Liver (tissue), 9 donors: ENCODE data around the gene SYPL1. TPM values are rescaled to one million over a fixed set of nuclear protein-coding genes. Genes with fewer than 3 reads are reported as not detected.

Experiments
- DNase-seq: peaks from one replicate; pipeline ENCODE4 v3.0.0-alpha.2; 2017; ENCODE audit warnings: low spot score
- H3K27ac ChIP-seq, 2 donors: one replicate each; pipeline ENCODE4 v1.7.0; 2013; ENCODE audit warnings: inconsistent platforms in 2 of 2, low read length in 2 of 2, control low read depth in 1 of 2, low read depth in 1 of 2, mild to moderate bottlenecking in 1 of 2
- H3K27me3 ChIP-seq, 4 donors: one replicate each; pipeline versions ENCODE4 v1.6.1 to v1.7.0; 2013; ENCODE audit warnings: low read length in 3 of 4, inconsistent platforms in 1 of 4, mild to moderate bottlenecking in 1 of 4, moderate library complexity in 1 of 4; ENCODE audit not compliant: control insufficient read depth in 4 of 4, insufficient read depth in 4 of 4
- H3K36me3 ChIP-seq, 4 donors: one replicate each; pipeline versions ENCODE4 v1.6.1 to v1.7.0; 2013; ENCODE audit warnings: low read length in 3 of 4, mild to moderate bottlenecking in 3 of 4, low read depth in 1 of 4, moderate library complexity in 1 of 4; ENCODE audit not compliant: control insufficient read depth in 4 of 4, insufficient read depth in 3 of 4
- H3K4me1 ChIP-seq, 4 donors: one replicate each; pipeline versions ENCODE4 v1.6.1 to v1.7.0; 2013; ENCODE audit warnings: low read length in 3 of 4, mild to moderate bottlenecking in 3 of 4, moderate library complexity in 1 of 4; ENCODE audit not compliant: control insufficient read depth in 4 of 4, insufficient read depth in 4 of 4
- H3K4me3 ChIP-seq, 3 donors: one replicate each; pipeline versions ENCODE4 v1.6.1 to v1.7.0; 2013; ENCODE audit warnings: low read length in 3 of 3, control low read depth in 1 of 3, low read depth in 1 of 3, mild to moderate bottlenecking in 1 of 3
- H3K9ac ChIP-seq, 2 donors: one replicate each; pipeline ENCODE4 v1.7.0; 2013; ENCODE audit warnings: low read length in 2 of 2, mild to moderate bottlenecking in 2 of 2, moderate library complexity in 2 of 2, control low read depth in 1 of 2, low read depth in 1 of 2
- H3K9me3 ChIP-seq, 4 donors: one replicate each; pipeline versions ENCODE4 v1.6.1 to v1.7.0; 2013; ENCODE audit warnings: low read length in 3 of 4; ENCODE audit not compliant: control insufficient read depth in 4 of 4
- ATF3 ChIP-seq: IDR thresholded peaks from 2 replicates; pipeline ENCODE4 v1.6.1; 2016; ENCODE audit warnings: antibody characterized with exemption
- EGR1 ChIP-seq, 2 donors: IDR thresholded peaks; 2 replicates each; pipeline ENCODE4 v1.6.1; 2016 to 2018; ENCODE audit warnings: antibody characterized with exemption in 2 of 2, low read depth in 2 of 2
- FOXA1 ChIP-seq: IDR thresholded peaks from 2 replicates; pipeline ENCODE4 v1.6.1; 2016; ENCODE audit warnings: antibody characterized with exemption
- FOXA2 ChIP-seq: IDR thresholded peaks from 2 replicates; pipeline ENCODE4 v1.6.1; 2016; ENCODE audit warnings: antibody characterized with exemption
- GABPA ChIP-seq, 2 donors: IDR thresholded peaks in 1 of 2; conservative IDR thresholded peaks in 1 of 2; 2 replicates each; pipeline ENCODE4 v1.6.1; 2016; ENCODE audit warnings: antibody characterized with exemption in 2 of 2, mild to moderate bottlenecking in 1 of 2, moderate library complexity in 1 of 2
- HNF4A ChIP-seq, 2 donors: conservative IDR thresholded peaks; 2 replicates each; pipeline ENCODE4 v1.6.1; 2016; ENCODE audit warnings: antibody characterized with exemption in 2 of 2, mild to moderate bottlenecking in 2 of 2
- HNF4G ChIP-seq: IDR thresholded peaks from 2 replicates; pipeline ENCODE4 v1.6.1; 2016; ENCODE audit warnings: antibody characterized with exemption
- JUND ChIP-seq, 2 donors: IDR thresholded peaks; 2 replicates each; pipeline ENCODE4 v1.6.1; 2016; ENCODE audit warnings: antibody characterized with exemption in 2 of 2
- NR2F2 ChIP-seq: IDR thresholded peaks from 2 replicates; pipeline ENCODE4 v1.6.1; 2016; ENCODE audit warnings: antibody characterized with exemption
- RAD21 ChIP-seq, 2 donors: IDR thresholded peaks; 2 replicates each; pipeline ENCODE4 v1.6.1; 2016; ENCODE audit warnings: antibody characterized with exemption in 2 of 2, mild to moderate bottlenecking in 2 of 2
- REST ChIP-seq: IDR thresholded peaks from 2 replicates; pipeline ENCODE4 v1.6.1; 2016; ENCODE audit warnings: antibody characterized with exemption, mild to moderate bottlenecking
- RXRA ChIP-seq, 2 donors: IDR thresholded peaks; 2 replicates each; pipeline ENCODE4 v1.6.1; 2017 to 2018; ENCODE audit warnings: antibody characterized with exemption in 2 of 2, mild to moderate bottlenecking in 1 of 2
- SP1 ChIP-seq: IDR thresholded peaks from 2 replicates; pipeline ENCODE4 v1.6.1; 2018; ENCODE audit warnings: antibody characterized with exemption, mild to moderate bottlenecking
- TAF1 ChIP-seq: conservative IDR thresholded peaks from 2 replicates; pipeline ENCODE4 v1.6.1; 2016; ENCODE audit warnings: antibody characterized with exemption, mild to moderate bottlenecking
- YY1 ChIP-seq: IDR thresholded peaks from 2 replicates; pipeline ENCODE4 v1.6.1; 2016; ENCODE audit warnings: antibody characterized with exemption, mild to moderate bottlenecking
- WGBS: extraction: QIAGEN DNeasy Blood & Tissue Kit; methylation state at CpG from one replicate; pipeline ENCODE4 v1.1.7; 2013; 5-methylcytosine and 5-hydroxymethylcytosine counted together
- polyA plus RNA-seq, 2 donors: library from polyadenylated mRNA; stranded (reverse) in 1 of 2; unstranded in 1 of 2; fragments of 200-250 nt in 1 of 2; fragments of >200 nt in 1 of 2; fragmentation: Nextera tagmentation in 1 of 2; extraction: Ambion mirVana in 1 of 2; gene quantifications; one replicate each; pipeline versions ENCODE4 v1.2.1 to v1.2.3, GENCODE V29; 2013 to 2015
- total RNA-seq, 2 donors: library from RNA; depleted of rRNA; stranded (reverse); fragments of >200 nt; gene quantifications; one replicate each; pipeline ENCODE4 v1.2.3, GENCODE V29; 2014
- TF ChIP-seq, protein P1 (sequence below): IDR thresholded peaks from 2 replicates; pipeline ENCODE4 v1.6.1; 2016; ENCODE audit warnings: antibody characterized with exemption
- TF ChIP-seq, protein P2 (sequence below): fragments of 150-350 bp; IDR thresholded peaks from 2 replicates; pipeline ENCODE4 v1.5.1; 2017; ENCODE audit warnings: improper control_type of control experiment, low read depth, low read length; ENCODE audit not compliant: missing input control
- TF ChIP-seq, protein P3 (sequence below): IDR thresholded peaks from 2 replicates; pipeline ENCODE4 v1.6.1; 2016; ENCODE audit warnings: antibody characterized with exemption
- donor health status: healthy.
- donor health status: healthy.
- donor health status: healthy.
- donor health status: healthy.
- donor health status: healthy.

SYPL1 gene
- total and polyA plus RNA-seq, 4 donors = 25.5 to 41.2 (median 28.8) TPM

DNA sequence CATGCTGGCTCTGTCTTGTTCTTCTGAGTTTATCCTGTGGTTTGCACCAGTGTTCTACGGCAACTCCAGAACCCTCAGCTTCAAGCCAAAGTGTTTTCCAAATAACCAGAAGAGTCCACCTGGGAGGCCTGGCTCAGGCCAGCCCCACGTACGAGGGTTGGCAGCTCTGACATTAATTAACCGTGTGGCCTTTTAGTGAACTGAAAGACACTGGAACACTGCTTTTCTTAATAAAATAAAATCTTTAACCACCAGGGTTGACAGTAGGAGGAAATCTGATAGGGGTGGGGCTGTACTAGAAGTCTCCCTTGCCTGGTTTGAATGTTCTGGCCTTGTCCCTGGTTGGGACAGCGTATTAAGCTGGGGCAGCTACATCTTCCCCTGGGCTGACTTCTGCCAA is 64.9 kb downstream of the SYPL1 start:
- Histone ChIP-seq H3K27me3 (no peaks in the 10 kb centered on the region), H3K9me3 (no peaks in the 10 kb centered on the region), H3K9ac (no peak overlapping the region), H3K36me3 (no peaks in the 10 kb centered on the region), H3K27ac (no peak overlapping the region), H3K4me3 (no peak overlapping the region), H3K4me1 (peaks cover 0 to 8% (median 2%) of the 10 kb centered on the region in 4 donors)
- TF ChIP-seq, protein P1, sequence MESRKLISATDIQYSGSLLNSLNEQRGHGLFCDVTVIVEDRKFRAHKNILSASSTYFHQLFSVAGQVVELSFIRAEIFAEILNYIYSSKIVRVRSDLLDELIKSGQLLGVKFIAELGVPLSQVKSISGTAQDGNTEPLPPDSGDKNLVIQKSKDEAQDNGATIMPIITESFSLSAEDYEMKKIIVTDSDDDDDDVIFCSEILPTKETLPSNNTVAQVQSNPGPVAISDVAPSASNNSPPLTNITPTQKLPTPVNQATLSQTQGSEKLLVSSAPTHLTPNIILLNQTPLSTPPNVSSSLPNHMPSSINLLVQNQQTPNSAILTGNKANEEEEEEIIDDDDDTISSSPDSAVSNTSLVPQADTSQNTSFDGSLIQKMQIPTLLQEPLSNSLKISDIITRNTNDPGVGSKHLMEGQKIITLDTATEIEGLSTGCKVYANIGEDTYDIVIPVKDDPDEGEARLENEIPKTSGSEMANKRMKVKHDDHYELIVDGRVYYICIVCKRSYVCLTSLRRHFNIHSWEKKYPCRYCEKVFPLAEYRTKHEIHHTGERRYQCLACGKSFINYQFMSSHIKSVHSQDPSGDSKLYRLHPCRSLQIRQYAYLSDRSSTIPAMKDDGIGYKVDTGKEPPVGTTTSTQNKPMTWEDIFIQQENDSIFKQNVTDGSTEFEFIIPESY = no peak
- TF ChIP-seq, protein P2, sequence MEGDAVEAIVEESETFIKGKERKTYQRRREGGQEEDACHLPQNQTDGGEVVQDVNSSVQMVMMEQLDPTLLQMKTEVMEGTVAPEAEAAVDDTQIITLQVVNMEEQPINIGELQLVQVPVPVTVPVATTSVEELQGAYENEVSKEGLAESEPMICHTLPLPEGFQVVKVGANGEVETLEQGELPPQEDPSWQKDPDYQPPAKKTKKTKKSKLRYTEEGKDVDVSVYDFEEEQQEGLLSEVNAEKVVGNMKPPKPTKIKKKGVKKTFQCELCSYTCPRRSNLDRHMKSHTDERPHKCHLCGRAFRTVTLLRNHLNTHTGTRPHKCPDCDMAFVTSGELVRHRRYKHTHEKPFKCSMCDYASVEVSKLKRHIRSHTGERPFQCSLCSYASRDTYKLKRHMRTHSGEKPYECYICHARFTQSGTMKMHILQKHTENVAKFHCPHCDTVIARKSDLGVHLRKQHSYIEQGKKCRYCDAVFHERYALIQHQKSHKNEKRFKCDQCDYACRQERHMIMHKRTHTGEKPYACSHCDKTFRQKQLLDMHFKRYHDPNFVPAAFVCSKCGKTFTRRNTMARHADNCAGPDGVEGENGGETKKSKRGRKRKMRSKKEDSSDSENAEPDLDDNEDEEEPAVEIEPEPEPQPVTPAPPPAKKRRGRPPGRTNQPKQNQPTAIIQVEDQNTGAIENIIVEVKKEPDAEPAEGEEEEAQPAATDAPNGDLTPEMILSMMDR = no peak
- TF ChIP-seq YY1 (no peak), TAF1 (no peak), FOXA2 (no peak), HNF4G (no peak), HNF4A (conservative IDR thresholded peaks at IDR 0.05) (no peak), RAD21 (IDR thresholded peaks at IDR 0.05) (no peak), ATF3 (no peak), NR2F2 (no peak), SP1 (no peak), REST (no peak), JUND (IDR thresholded peaks at IDR 0.05) (no peak), RXRA (IDR thresholded peaks at IDR 0.05) (no peak), GABPA (IDR thresholded peaks at IDR 0.05 in 1 of 2, conservative IDR thresholded peaks at IDR 0.05 in 1 of 2) (no peak), FOXA1 (no peak), EGR1 (IDR thresholded peaks at IDR 0.05; ENCODE audit: low read depth in 2 of 2) (no peak)
- TF ChIP-seq, protein P3, sequence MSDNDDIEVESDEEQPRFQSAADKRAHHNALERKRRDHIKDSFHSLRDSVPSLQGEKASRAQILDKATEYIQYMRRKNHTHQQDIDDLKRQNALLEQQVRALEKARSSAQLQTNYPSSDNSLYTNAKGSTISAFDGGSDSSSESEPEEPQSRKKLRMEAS = no peak
- DNase-seq = no peak
- 89% methylated on average over 5 of the region's 5 CpGs for WGBS
